NT2/D1 (cell line): ENCODE measurements around the gene TBC1D10A.

ENCODE experiments used
- DNase-seq: peaks from one replicate; pipeline ENCODE4 v3.0.0-alpha.2; 2011; ENCODE audit warnings: low read depth, low spot score
- H3K27me3 ChIP-seq: 2 replicates; pipeline ENCODE4 v1.6.0; 2011; ENCODE audit warnings: mild to moderate bottlenecking; ENCODE audit not compliant: insufficient read length, insufficient read depth
- H3K36me3 ChIP-seq: 2 replicates; pipeline ENCODE4 v1.6.1; 2011; ENCODE audit warnings: mild to moderate bottlenecking, low read length, mixed read lengths; ENCODE audit not compliant: insufficient read depth, insufficient read length
- H3K4me1 ChIP-seq: 2 replicates; pipeline ENCODE4 v1.5.1; 2011; ENCODE audit not compliant: insufficient read depth, insufficient read length
- H3K4me3 ChIP-seq: 2 replicates; pipeline ENCODE4 v1.5.1; 2011; ENCODE audit warnings: low read depth; ENCODE audit not compliant: insufficient read length
- H3K9ac ChIP-seq: 2 replicates; pipeline ENCODE4 v1.6.0; 2011; ENCODE audit warnings: low read depth; ENCODE audit not compliant: insufficient read length
- H3K9me3 ChIP-seq: 2 replicates; pipeline ENCODE4 v1.5.1; 2011; ENCODE audit warnings: mild to moderate bottlenecking, low read length; ENCODE audit not compliant: insufficient read depth
- SUZ12 ChIP-seq: IDR thresholded peaks from 2 replicates; pipeline ENCODE4 v1.6.1; 2011; ENCODE audit not compliant: insufficient read length, insufficient read depth; ENCODE audit errors: extremely low read depth
- YY1 ChIP-seq: IDR thresholded peaks from 2 replicates; pipeline ENCODE4 v1.6.1; 2011; ENCODE audit not compliant: insufficient read length, insufficient read depth
- ZNF274 ChIP-seq: IDR thresholded peaks from 2 replicates; pipeline ENCODE4 v1.6.1; 2011; ENCODE audit warnings: mild to moderate bottlenecking, low read depth, low read length

Gene TBC1D10A

GRCh38 chr22:30370641-30371230 is 44.0 kb upstream of the TBC1D10A start:
- TF ChIP-seq ZNF274 (no peak), YY1 (no peak), SUZ12 (no peak)

GRCh38 chr22:30368420-30368819 is 41.7 kb upstream of the TBC1D10A start:
- DNase-seq: no peak
- Histone ChIP-seq H3K36me3 (peaks cover 17% of the 10 kb centered on the region), H3K9ac (peak overlapping the region; percentile 10), H3K27me3 (no peaks in the 10 kb centered on the region), H3K4me1 (no peaks in the 10 kb centered on the region), H3K9me3 (no peaks in the 10 kb centered on the region), H3K4me3 (no peak overlapping the region)
- TF ChIP-seq SUZ12 (no peak), ZNF274 (no peak), YY1 (no peak)

More at GRCh38 chr22:30370641-30371230, 44.0 kb upstream of the TBC1D10A start:
- H3K4me1 ChIP-seq: peaks cover 4% of the 10 kb centered on the region
- no peak for DNase-seq
- H3K36me3 ChIP-seq: peaks cover 12% of the 10 kb centered on the region
- H3K9me3 ChIP-seq: no peaks in the 10 kb centered on the region
- H3K4me3 ChIP-seq: no peak overlapping the region
- H3K9ac ChIP-seq: no peak overlapping the region
- H3K27me3 ChIP-seq: no peaks in the 10 kb centered on the region

DNA sequence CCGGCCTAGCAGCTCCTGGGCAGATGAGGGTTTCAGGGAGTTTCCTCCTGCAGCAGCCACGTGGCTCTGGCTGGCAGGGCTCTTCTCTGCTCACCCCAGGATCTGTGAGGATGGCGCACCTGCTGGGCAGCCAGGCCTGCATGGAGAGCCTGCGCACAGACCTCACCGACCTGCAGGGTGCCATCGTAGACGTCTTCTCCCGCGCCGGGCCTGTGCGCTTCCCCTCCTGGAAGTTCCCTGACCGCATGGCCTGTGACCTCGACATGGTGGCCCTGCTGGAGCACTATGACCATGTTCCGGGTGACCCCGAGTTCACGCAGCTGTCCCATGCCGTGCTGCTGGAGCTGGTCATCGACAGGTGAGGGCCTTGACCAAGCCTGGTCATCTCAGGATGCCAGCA is 39.1 kb upstream of the TBC1D10A start:
- no peak overlapping the region for H3K9ac ChIP-seq
- H3K9me3 ChIP-seq: no peaks in the 10 kb centered on the region
- H3K4me1 ChIP-seq: peaks cover 4% of the 10 kb centered on the region
- H3K4me3 ChIP-seq: no peak overlapping the region
- no peaks in the 10 kb centered on the region for H3K27me3 ChIP-seq
- no peak for TF ChIP-seq YY1
- no peak for DNase-seq
- peaks cover 20% of the 10 kb centered on the region for H3K36me3 ChIP-seq

DNA sequence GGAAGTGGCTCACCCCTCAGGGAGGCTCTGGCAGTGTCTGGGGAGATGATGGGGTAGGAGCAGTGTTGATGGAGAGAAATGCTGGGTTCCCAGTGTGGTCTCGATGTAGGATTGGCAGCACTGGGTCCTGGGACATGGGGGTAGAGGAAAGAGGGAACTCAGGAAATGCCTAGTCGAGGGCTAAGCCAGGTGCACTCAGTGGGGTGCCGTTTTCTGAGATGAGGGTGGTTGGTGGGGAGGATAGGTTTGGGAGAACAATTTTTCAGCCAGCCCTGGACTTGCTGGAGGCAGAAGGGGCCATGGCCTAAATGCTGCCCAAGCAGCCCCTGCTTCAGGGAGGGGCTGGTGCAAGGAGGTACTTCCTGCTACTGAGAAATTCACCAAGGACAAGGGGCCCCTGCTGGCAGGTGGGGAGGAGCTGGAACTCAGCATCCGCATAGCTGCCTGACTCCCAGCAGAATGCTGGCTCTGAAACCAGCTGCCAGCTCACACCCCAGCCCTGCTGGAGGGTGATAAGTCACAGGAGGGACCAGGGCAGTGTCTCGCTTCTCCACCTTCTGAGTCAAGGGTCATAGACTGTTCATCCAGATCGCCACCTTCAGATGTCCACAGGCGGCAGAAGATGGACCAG is 36.0 kb upstream of the TBC1D10A start:
- Histone ChIP-seq H3K36me3 (peaks cover 20% of the 10 kb centered on the region), H3K4me3 (no peak overlapping the region), H3K4me1 (peaks cover 6% of the 10 kb centered on the region), H3K27me3 (no peaks in the 10 kb centered on the region), H3K9ac (no peak overlapping the region), H3K9me3 (no peaks in the 10 kb centered on the region)
- TF ChIP-seq SUZ12 (no peak), YY1 (no peak), ZNF274 (no peak)
- no peak for DNase-seq

- H3K36me3 ChIP-seq: peaks cover 20% of the 10 kb centered on the region
- no peak overlapping the region for H3K9ac ChIP-seq
- no peaks in the 10 kb centered on the region for H3K9me3 ChIP-seq
- no peak overlapping the region for H3K4me3 ChIP-seq
- TF ChIP-seq ZNF274: no peak
- no peak for TF ChIP-seq SUZ12
- no peak for TF ChIP-seq YY1
- H3K4me1 ChIP-seq: peaks cover 6% of the 10 kb centered on the region
- DNase-seq: no peak
- H3K27me3 ChIP-seq: no peaks in the 10 kb centered on the region
Measured at GRCh38 chr22:30361916-30362650, 35.3 kb upstream of the TBC1D10A start.

- TF ChIP-seq ZNF274 (no peak), SUZ12 (no peak), YY1 (no peak)
- DNase-seq: no peak
- H3K9ac ChIP-seq: no peak overlapping the region
- H3K4me3 ChIP-seq: no peak overlapping the region
- no peaks in the 10 kb centered on the region for H3K9me3 ChIP-seq
- H3K27me3 ChIP-seq: no peaks in the 10 kb centered on the region
- peaks cover 11% of the 10 kb centered on the region for H3K4me1 ChIP-seq
- peaks cover 24% of the 10 kb centered on the region for H3K36me3 ChIP-seq
Measured at GRCh38 chr22:30358541-30358940, 31.8 kb upstream of the TBC1D10A start.

GRCh38 chr22:30357650-30358215 is 31.0 kb upstream of the TBC1D10A start:
- no peak overlapping the region for H3K4me3 ChIP-seq

GRCh38 chr22:30357236-30357570 is 30.5 kb upstream of the TBC1D10A start:
- no peak for DNase-seq
- peaks cover 7% of the 10 kb centered on the region for H3K4me1 ChIP-seq
- no peaks in the 10 kb centered on the region for H3K9me3 ChIP-seq
- peak overlapping the region; percentile 95 for H3K9ac ChIP-seq
- no peaks in the 10 kb centered on the region for H3K27me3 ChIP-seq
- H3K36me3 ChIP-seq: peaks cover 31% of the 10 kb centered on the region
- TF ChIP-seq SUZ12 (no peak), ZNF274 (no peak), YY1 (no peak)
- peak overlapping the region; percentile 83 for H3K4me3 ChIP-seq

More at GRCh38 chr22:30357650-30358215, 31.0 kb upstream of the TBC1D10A start:
- H3K9ac ChIP-seq: peak overlapping the region; percentile 37
- peaks cover 28% of the 10 kb centered on the region for H3K36me3 ChIP-seq
- H3K9me3 ChIP-seq: no peaks in the 10 kb centered on the region
- no peak for TF ChIP-seq SUZ12
- no peak for TF ChIP-seq YY1
- no peak for TF ChIP-seq ZNF274
- no peaks in the 10 kb centered on the region for H3K27me3 ChIP-seq
- no peak for DNase-seq
- peaks cover 11% of the 10 kb centered on the region for H3K4me1 ChIP-seq
